ENCODE measurements around the gene PAM. TPM values are rescaled to one million over a fixed set of nuclear protein-coding genes. Genes with fewer than 3 reads are reported as not detected.
A peak's percentile ranks its signal among the peaks of the same experiment; 100 is the strongest.

Gene PAM
- polyA plus RNA-seq, 1 donor (not counting 4 experiments of a cell fraction or from before 2014, with no cell fraction given): 149 TPM

DNA sequence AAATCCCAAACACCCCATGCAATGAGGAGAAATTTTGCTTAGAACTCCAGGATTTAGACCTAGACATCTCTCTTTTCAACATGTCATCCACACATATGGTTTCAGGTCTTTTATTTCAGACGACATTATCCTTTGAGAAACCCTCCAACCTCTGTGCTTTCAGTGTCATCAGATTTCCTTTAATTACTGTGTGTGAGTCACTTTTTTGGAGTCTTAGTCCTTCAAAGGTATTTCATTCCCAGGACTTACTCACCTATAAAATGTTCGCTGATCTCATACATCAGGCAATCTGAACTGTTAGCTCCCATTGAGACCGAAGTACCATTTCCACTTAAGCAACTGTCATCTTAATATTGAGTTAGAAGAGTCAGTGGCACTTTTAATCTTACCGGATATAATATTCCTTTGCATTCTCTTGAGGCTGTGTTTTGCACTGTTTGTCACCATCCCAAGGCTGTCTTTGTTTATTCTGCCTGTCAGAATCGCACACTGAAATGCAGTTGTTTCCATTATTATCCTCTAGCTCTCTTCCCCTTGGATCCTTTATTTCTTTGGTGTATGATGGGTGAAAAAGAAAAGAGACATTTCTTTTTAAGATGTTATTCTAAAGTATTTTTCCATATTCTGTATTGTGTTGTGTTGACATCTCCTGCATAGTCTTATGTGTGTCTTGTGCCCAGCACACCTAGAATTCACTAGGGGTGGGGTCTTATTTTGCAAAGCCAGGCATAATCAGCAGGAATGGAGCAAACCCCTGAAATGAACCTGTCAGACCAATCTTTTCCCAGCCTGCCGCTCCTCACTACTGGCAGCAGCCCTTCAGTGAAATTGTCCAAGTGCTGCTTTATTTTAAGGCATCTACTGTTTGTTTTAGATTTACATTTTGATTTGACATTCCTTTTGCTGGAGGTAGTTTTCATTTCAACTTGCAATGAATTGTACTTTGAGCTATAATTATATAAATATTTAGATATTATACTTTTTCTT lies 155.4 kb downstream of the PAM start:
- Histone ChIP-seq H3K4me3 (ENCODE audit: control insufficient read depth in 2 of 3, extremely low read depth in 1 of 3, insufficient read depth in 2 of 3, low read depth in 1 of 3, low read length in 3 of 3) (no peak overlapping the region), H3K4me1 (ENCODE audit: control insufficient read depth, extremely low read depth, insufficient read depth, low read length) (peaks cover 27% of the 10 kb centered on the region), H3K36me3 (ENCODE audit: control insufficient read depth in 2 of 2, extremely low read depth in 1 of 2, insufficient read depth in 2 of 2, low read length in 2 of 2) (peaks cover 0 to 1% of the 10 kb centered on the region in 2 experiments), H3K9ac (ENCODE audit: control insufficient read depth, extremely low read depth, insufficient read depth, low read length) (no peak overlapping the region), H3K27ac (ENCODE audit: control insufficient read depth, insufficient read depth, low read length) (peak overlapping the region; percentile 27), H3K27me3 (ENCODE audit: control insufficient read depth, extremely low read depth, insufficient read depth, low read length) (no peaks in the 10 kb centered on the region), H3K4me2 (ENCODE audit: control insufficient read depth, extremely low read depth, insufficient read depth, low read depth, low read length) (peak overlapping the region; percentile 61), H2AFZ (ENCODE audit: control insufficient read depth, low read length) (no peak overlapping the region), H3K9me3 (ENCODE audit: control insufficient read depth, low read depth, low read length) (no peaks in the 10 kb centered on the region), H4K20me1 (ENCODE audit: control insufficient read depth, extremely low read depth, insufficient read depth, low read length) (no peaks in the 10 kb centered on the region), H3K79me2 (ENCODE audit: control insufficient read depth, insufficient read depth, low read length) (peaks cover 1% of the 10 kb centered on the region), H3K9me1 (ENCODE audit: control insufficient read depth, extremely low read depth, insufficient read depth, low read length) (no peaks in the 10 kb centered on the region)
- TF ChIP-seq, protein P1, sequence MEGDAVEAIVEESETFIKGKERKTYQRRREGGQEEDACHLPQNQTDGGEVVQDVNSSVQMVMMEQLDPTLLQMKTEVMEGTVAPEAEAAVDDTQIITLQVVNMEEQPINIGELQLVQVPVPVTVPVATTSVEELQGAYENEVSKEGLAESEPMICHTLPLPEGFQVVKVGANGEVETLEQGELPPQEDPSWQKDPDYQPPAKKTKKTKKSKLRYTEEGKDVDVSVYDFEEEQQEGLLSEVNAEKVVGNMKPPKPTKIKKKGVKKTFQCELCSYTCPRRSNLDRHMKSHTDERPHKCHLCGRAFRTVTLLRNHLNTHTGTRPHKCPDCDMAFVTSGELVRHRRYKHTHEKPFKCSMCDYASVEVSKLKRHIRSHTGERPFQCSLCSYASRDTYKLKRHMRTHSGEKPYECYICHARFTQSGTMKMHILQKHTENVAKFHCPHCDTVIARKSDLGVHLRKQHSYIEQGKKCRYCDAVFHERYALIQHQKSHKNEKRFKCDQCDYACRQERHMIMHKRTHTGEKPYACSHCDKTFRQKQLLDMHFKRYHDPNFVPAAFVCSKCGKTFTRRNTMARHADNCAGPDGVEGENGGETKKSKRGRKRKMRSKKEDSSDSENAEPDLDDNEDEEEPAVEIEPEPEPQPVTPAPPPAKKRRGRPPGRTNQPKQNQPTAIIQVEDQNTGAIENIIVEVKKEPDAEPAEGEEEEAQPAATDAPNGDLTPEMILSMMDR (optimal IDR thresholded peaks at IDR 0.05 in 1 of 3, IDR thresholded peaks at IDR 0.05 in 1 of 3, conservative IDR thresholded peaks at IDR 0.05 in 1 of 3; ENCODE audit: extremely low read depth in 1 of 3, insufficient read depth in 2 of 3, low read length in 3 of 3): no peak
- no peak for TF ChIP-seq EZH2 (IDR thresholded peaks at IDR 0.05; ENCODE audit: low read length)
- dilution Hi-C loops (cut with MboI; ENCODE audit: extremely low pct_ligation_motif_present, low sequenced_read_pairs): no loop called here
- FAIRE-seq (peak; percentile 93), DNase-seq (ENCODE audit: low read depth, low spot score) (no peak)

DNA sequence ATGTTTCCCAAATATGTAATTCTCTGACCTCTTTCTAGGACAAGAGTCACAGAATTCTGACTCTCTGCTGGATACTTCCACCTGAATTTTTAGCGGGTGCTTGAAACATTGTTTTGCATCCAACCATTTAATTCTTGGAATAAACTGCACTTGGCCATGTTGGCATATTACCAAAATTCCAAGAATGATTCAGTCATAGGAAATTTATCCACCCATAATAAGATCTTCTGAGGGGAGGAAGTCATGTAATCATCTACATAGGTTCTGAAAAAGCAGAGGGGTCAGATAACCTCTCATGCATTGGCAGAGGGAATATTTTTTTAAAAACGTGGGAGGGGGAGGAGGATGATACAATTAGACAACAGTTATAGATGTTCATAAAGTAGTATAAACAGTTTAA lies 156.9 kb downstream of the PAM start:
- H3K4me3 ChIP-seq (ENCODE audit: control insufficient read depth in 2 of 3, extremely low read depth in 1 of 3, insufficient read depth in 2 of 3, low read depth in 1 of 3, low read length in 3 of 3): no peak overlapping the region
- H3K79me2 ChIP-seq (ENCODE audit: control insufficient read depth, insufficient read depth, low read length): no peaks in the 10 kb centered on the region
- no peaks in the 10 kb centered on the region for H4K20me1 ChIP-seq (ENCODE audit: control insufficient read depth, extremely low read depth, insufficient read depth, low read length)
- H3K9ac ChIP-seq (ENCODE audit: control insufficient read depth, extremely low read depth, insufficient read depth, low read length): no peak overlapping the region
- no peaks in the 10 kb centered on the region for H3K36me3 ChIP-seq (ENCODE audit: control insufficient read depth in 2 of 2, extremely low read depth in 1 of 2, insufficient read depth in 2 of 2, low read length in 2 of 2)
- H3K9me3 ChIP-seq (ENCODE audit: control insufficient read depth, low read depth, low read length): no peaks in the 10 kb centered on the region
- dilution Hi-C loops (cut with MboI; ENCODE audit: extremely low pct_ligation_motif_present, low sequenced_read_pairs): no loop called here
- H3K27ac ChIP-seq (ENCODE audit: control insufficient read depth, insufficient read depth, low read length): no peak overlapping the region
- no peak for DNase-seq (ENCODE audit: low read depth, low spot score)
- H3K9me1 ChIP-seq (ENCODE audit: control insufficient read depth, extremely low read depth, insufficient read depth, low read length): no peaks in the 10 kb centered on the region
- H3K4me2 ChIP-seq (ENCODE audit: control insufficient read depth, extremely low read depth, insufficient read depth, low read depth, low read length): peak overlapping the region; percentile 6
- no peak for TF ChIP-seq EZH2 (IDR thresholded peaks at IDR 0.05; ENCODE audit: low read length)
- TF ChIP-seq, protein P1 (optimal IDR thresholded peaks at IDR 0.05 in 1 of 3, IDR thresholded peaks at IDR 0.05 in 1 of 3, conservative IDR thresholded peaks at IDR 0.05 in 1 of 3; ENCODE audit: extremely low read depth in 1 of 3, insufficient read depth in 2 of 3, low read length in 3 of 3): no peak
- peak; percentile 71 for FAIRE-seq
- H2AFZ ChIP-seq (ENCODE audit: control insufficient read depth, low read length): no peak overlapping the region
- no peaks in the 10 kb centered on the region for H3K27me3 ChIP-seq (ENCODE audit: control insufficient read depth, extremely low read depth, insufficient read depth, low read length)
- peaks cover 30% of the 10 kb centered on the region for H3K4me1 ChIP-seq (ENCODE audit: control insufficient read depth, extremely low read depth, insufficient read depth, low read length)
